Measurements from ENCODE around the gene PAFAH2.
"Not testable (repeated sequence)": the region's sequence is repeated elsewhere in the genome, so short reads cannot be mapped to it uniquely, and the experiment has no call there.

Gene PAFAH2

DNA sequence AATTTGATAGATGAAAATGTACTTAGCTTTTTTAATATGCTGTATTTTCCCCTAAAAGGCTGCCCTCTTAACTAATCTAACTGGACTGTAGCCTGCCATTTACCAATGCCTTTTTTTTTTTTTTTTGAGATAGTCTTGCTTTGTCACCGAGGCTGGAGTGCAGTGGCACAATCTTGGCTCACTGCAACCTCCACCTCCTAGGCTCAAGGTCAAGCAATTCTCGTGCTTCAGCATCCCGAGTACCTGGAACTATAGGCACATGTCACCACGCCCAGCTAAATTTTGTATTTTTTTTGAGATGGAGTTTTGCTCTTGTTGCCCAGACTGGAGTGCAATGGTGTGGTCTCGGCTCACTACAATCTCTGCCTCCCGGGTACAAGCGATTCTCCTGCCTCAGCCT is 18.7 kb downstream of the PAFAH2 start:
- no peak for DNase-seq (ENCODE audit: low read depth)

DNA sequence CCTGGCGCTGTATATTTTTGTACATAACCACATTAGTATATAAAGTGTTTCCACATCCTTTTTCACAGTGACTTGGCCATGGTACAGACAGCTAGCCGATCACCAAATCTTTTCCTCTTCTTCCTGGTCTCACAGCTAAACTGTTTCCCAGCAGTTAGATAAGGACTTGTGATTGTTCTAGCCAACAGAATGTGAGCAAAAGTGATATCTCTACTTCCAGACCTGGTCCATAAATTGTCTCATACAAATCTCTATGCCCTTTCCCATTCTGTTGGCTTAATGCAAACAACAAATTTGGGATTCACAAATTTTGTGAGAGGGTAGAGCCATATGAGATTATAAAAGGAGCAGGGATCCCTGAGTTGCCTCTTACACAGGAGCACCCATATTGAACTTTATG is 19.5 kb downstream of the PAFAH2 start:
- DNase-seq (ENCODE audit: low read depth): no peak

DNA sequence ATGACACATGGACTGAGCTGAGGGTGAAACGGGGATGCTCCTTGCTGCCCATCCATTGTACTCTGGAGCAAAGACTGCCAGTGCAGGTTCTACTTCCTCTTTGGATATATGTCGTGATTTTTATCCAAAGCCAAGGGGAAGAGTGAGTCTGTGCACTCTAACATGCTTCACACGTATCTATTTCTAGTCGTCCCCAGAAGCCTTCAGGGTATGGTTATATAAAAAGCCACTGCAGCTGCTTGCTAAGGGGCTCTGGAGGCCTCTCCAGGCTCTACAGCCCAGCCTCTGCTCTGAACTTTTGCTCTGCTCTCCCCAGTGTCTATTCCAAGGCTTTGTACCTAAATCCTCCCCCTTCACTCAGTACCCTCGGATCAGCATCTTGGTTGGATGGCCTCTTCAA is 20.1 kb downstream of the PAFAH2 start:
- no peak for DNase-seq (ENCODE audit: low read depth)

DNA sequence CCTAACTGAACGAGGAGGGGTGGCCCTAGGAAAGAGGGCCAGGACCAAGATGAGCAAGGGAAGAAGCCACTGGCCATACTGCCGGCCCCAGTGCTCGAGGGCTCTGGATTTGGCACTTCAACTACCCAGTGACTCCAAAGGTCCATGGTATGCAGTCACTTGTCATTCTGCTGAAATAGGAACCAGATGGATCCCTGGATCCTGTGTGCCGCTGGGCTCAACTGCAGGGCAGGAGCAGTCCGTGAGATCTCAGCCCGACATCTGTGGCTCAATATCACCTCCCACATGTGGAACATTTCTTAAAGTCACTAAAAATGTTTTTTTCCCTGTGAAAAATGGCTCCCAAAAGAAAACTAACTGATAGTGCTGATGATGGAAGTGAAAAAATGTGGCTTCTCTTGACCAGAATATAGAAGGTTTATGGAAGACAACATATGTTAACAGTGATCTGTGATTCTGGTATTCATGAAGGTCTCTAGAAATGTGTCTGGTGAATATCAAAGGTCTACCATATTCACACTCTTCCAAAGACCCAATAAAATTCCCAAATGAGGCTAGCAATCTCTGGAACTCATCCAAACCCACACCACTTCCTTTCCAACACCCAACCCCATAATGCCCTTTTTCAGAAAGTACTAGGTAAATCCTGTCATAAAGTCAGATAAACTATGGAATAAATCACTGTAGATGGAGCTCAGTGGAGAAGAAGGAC is 24.1 kb downstream of the PAFAH2 start:
- DNase-seq (ENCODE audit: low read depth): no peak

DNA sequence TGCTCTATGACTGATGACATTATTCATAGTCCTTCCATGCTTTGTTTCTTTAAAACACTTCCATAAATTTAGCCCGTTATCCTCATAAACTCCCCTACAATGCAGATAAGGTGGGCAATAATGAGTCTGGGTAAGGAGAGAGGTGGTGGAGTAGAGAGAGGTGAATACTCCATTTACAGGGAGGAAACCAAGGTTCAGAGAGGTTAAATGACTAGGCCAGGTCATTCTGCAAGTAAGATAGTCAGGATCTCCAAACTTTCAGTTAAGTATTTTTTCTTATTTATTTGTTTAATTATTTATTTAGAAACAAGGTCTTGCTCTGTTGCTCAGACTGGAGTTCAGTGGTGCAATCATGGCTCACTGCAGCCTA is 26.1 kb downstream of the PAFAH2 start:
- no peak for DNase-seq (ENCODE audit: low read depth)

DNA sequence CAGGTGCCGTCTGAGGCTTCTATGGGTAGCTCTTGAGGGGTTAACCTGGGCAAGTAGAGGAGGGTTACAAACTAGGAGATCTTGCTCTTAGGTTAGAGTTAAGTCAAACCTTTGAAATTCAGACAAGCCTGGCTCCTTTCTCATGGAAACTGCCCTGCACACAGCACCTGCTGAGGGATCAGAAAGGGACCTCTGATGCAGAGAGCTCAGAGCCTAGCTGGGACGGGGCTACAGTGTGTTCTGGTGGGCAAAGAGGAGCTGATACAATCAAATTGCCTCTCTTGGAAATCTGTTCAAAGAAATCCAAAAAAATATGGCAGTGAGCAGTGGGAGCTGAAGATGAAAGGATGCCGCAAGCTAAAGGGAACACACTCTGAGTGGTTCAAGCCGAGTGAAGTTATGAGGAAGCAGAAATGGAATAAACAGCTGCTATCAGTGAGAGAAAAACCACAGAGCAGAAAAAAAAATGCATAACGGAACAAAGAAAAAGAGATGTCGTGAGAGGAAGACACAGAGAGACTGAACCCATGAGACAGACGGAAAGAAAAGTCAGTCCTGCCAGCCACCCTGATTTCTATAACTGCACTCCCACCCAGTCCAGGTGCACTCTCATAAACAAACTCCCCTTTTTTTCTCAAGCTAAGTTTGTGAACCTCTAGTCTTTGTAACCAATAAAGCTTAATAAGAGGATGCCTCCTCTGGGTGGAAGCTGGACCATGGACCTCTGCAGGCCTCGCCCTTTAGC is 26.6 kb downstream of the PAFAH2 start:
- DNase-seq (ENCODE audit: low read depth): no peak

DNA sequence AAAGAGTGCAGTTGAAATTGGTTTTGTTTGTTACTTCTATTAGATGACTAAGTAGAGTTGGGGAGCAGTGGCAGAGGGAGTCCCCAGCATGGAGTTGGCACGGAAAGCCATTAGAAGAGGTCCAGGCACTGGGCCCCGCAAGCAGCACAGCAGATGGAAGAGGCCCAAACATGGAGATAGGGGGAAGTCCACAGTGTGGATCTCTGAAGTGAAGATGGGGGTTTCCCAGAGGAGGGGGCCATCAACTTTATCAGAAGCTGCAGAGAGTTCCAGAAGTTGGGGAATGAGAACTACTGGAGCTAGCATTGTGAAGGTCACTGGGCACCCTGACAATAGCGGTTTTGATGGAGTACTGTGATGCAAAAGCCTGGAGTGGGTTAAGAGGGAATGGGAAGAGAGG is 30.6 kb downstream of the PAFAH2 start:
- DNase-seq (ENCODE audit: low read depth): no peak

DNA sequence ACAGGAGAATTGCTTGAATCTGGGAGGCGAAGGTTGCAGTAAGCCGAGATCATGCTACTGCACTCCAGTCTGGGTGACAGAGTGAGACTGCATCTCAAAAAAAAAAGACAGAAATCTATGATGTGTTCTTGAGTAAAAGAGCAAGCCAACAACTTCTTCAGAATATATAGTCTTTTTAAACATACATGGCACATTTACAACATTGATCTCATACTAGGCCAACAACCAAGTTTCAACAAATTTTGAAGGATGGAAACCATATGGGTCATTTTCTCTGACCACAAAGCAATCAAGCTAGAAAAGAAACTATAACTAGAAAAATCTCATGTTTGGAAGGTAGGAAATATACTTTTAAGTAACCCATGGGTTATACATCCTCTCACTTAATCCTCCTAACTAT is 38.3 kb downstream of the PAFAH2 start:
- no peak for DNase-seq (ENCODE audit: low read depth)

DNA sequence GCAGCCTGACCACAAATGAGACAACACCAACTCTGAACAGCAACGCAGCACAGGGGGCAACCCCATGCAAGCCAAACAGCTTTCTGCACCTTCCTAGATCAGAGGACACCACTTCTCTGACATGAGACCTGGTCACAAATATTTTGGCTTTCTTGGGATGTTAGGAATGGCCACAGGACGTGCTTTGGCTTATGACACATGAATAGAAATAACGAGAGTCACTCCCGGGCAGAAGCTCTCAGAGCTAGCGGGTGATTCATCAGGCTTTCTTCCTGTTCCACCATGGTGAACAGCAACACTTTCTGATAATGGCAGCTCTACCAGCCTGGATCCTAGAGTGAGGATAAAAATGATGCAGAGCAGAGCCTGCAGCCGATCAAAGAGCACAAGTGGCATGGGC is 39.4 kb downstream of the PAFAH2 start:
- no peak for DNase-seq (ENCODE audit: low read depth)

DNA sequence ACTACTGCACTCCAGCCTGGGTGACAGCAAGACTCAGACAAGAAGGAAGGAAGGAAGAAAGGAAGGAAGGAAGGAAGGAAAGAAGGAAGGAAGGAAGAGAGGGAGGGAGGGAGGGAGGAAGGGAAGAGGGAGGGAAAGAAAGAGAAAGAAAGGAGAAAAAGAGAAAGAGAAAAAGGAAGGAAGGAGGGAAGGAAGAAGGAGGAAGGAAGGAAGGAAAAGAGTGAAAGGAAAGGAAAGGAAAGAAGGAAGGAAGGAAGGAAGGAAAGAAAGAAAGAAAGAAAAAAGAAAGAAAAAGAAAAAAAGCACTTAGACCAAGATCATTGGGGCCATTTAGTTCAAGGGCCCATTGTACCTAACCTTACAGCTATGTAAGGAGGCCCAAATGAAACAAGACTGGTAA is 42.3 kb downstream of the PAFAH2 start:
- no peak for DNase-seq (ENCODE audit: low read depth)

DNA sequence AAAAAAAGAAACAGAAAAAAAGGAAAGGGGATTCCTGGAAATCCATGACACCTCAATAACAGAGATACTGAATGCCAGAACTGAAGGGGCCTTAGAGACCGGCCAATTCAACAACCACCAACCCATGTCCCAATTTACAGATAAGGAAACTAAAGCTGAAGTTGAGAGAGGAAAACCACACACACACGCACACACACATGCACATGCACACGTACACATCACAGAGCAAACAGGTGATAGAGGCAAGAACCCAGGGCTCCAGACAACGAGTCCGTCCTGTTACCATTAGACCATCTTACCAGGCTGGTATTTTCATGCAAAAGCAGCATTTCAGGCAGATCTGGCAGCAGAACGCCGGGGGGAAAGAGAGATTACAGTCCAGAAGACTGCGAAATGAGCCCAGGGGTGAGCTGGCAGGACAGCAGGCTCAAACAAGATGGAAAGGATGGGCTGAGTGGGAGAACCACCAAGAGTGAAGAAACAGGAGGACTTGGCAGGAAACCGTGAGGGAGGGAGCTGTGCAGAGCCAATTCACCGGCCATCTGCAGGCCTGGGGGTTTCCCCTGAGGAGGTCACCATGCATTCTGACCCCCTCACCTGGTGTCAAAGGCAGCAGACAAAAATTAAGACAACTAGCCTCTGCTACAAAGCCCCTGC is 43.5 kb downstream of the PAFAH2 start:
- DNase-seq (ENCODE audit: low read depth): no peak

DNA sequence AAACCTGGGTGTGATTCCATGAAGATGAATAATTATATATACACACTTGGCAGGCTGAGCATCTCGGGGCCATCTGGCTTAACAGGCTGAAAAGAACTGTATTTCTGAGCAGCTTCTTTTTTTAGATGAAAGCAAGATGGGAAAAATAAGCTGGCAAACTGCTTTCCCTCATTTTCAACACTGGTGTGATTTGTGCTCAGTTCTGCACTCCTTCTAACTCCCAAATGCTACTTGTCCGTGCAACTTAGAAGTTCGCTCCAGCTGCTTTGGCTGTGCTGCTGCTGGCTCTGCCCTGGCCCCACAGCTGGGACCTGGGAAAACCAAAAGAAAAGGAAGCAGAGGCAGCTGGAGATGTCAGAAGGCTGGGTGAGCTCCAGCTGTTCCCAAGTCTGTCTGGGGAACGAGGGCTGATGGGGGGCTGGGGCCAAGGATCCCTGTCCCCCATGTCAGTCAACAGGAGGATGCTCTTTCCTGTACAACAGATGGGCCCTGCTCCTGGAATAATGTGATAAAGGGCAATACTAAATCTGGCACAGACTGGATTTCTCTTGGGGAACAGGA is 44.9 kb downstream of the PAFAH2 start:
- DNase-seq (ENCODE audit: low read depth): no peak

DNA sequence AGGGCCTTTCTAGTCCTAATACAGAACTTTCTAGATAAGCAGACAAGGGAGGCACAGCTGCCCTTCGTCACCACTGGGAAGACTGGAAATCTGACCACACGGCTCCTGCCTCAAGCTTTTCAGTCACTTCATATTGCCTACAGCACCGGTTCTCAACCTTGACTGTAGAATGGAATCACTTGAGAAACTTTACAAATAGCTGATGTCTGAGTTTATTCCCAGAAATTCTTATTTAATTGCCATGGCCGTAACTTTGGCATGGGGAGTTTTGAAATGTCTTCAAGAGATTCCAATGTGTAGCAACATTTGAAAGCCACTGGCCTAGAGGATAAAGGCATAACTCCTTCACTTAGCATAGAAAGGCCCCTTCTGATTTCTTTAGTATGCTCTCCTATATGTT is 49.2 kb downstream of the PAFAH2 start:
- no peak for DNase-seq (ENCODE audit: low read depth)

DNA sequence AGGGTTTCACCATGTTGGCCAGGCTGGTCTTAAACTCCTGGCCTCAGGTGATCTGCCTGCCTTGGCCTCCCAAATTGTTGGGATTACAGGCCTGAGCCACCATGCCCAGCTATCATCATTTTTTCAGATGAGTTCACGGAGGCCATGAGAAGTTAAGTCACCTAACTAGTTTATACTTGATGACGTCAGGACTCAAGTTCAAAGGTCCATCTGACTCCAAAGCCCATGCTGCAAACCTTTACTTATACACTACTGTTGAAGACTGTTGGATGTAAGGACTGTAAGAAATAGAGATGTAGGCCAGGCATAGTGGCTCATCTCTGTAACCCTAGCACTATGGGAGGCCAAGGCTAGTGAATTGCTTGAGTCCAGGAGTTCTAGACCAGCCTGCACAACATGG is 50.8 kb downstream of the PAFAH2 start:
- DNase-seq (ENCODE audit: low read depth): no peak

DNA sequence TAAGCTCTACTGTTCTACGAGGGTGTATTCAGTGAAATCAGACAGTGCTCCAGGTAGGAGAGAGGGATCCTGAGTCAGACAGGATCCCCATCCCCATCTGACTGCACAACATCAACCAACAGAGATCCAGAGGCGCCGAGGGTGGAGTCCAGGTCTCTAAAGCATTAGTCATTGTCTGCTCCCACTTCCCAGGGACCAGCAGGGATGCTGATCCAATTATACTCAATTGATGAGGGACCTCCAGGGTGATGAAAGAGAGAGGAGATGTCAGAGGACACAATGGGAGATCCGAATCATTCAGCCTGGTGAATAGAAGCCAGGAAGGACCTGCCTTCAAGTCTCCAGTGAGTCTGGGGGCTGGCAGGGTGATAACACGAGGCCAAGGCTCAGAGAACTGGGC is 52.1 kb downstream of the PAFAH2 start:
- DNase-seq (ENCODE audit: low read depth): no peak

DNA sequence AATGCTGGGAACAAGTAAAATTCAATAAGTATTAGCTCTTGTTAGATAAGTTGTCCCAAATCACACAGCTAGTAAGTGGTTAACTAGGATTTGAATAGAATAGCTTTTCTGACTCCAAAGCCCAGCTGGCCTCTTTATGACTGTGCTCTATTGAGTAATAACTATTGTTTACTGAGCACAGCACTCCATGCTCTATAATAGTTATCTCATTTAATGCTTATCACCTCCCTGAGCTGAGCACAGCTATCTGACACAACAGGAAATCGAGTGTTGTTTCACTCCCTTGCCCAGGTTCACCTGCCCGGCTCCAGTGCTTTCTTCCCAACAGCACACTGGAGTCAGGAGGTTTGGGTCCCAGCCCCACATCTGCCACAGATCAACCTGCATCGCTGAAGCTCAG is 52.9 kb downstream of the PAFAH2 start:
- no peak for DNase-seq (ENCODE audit: low read depth)

DNA sequence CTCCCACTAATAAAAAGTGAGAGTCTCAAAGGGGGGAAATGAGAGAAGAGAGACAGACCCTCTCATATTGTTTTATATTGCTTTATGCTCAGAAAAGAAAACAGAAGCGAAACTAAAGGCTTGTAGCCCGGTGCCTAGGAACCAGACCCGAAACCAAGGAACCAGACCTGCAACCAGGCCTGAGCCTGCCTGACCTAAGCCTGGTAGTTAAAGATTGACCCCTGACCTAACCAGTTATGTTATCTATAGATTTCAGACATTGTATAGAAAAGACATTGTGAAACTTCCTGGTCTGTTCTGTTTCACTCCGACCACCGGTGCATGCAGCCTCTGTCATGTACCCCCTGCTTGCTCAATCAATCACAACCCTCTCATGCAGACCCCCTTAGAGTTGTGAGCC is 54.4 kb downstream of the PAFAH2 start:
- not testable (repeated sequence) for DNase-seq (ENCODE audit: low read depth)

DNA sequence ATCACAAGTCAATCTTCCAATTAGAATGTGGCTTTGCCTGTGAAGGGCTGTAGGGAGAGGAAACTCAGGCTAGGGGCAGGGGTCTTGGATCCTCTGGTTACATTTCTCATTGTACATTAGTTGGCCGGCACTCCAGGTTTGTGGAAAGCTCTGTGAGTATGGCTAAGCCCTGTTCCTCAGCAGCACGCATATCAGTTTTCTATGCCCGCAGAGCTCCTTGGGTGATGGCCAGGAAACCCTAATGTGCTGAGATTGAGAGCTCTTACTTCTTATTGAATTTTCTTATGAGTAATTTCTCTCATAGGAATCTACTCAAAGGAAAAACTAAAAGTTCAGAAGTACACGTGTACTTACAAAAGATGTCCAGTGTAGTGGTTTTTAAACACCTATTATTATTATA is 60.9 kb downstream of the PAFAH2 start:
- DNase-seq (ENCODE audit: low read depth): no peak

DNA sequence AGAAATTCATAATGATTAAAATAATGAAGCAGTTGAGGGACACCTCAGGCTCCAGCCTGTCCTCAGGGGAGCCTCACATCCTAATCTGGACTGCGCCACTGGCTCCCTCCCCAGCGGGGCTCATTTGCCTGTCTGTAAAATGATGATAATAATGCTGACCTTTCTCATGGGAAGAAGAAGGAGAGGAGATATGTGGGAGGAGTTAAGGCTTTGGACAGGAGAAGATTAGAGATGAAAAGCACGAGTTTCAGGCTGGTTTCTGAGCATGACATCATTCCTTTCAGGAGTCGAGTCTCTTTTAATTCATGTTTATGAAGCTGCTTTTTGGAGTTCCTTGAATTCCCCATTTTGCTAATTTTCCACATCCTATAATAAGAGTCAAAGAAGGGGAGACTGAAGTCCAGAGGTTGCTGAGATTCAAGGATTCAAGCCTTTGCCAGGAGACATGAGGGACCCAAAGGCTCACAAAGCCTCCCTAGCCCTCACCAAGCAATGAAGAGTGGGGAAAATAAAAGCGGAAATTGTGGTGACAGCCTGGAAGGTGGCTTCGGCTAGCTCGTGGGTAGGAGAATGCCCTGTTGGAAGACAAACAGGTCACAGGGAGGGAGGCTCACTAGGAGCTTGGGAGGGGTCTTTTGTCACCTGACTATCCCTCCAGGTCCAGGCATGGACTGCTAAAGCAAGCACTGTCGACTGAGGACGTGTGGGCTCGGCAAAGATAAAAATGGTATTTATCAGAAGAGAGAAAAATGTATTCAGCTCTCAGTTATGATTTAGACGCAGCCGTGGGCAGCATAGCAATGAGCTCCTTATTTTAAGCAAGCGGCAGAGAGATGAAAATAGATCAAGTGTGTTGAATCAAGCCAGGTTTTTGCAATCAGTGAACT is 64.1 kb downstream of the PAFAH2 start:
- DNase-seq (ENCODE audit: low read depth): no peak

DNA sequence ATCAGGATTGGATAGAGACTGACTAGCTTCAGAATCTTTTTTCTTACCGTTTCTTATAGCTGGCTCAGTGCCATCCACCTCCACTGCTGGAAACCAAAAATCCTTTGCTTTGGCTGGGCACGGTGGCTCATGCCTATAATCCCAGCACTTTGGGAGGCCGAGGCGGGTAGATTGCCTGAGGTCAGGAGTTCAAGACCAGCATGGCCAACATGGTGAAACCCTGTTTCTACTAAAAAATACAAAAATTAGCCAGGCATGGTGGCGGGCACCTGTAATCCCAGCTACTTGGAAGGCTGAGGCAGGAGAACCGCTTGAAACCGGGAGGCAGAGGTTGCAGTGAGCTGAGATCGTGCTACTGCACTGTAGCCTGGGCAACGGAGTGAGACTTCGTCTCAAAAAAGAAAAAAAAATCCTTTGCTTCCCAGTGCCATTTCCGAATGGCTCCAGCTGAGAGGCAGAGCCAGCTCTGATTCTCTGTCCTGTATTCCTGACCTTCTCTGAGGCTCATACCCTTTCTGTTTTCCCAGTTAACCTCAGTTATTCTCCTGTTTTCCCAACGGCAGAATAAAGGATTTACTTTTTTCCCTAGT is 65.0 kb downstream of the PAFAH2 start:
- DNase-seq (ENCODE audit: low read depth): not testable (repeated sequence)

DNA sequence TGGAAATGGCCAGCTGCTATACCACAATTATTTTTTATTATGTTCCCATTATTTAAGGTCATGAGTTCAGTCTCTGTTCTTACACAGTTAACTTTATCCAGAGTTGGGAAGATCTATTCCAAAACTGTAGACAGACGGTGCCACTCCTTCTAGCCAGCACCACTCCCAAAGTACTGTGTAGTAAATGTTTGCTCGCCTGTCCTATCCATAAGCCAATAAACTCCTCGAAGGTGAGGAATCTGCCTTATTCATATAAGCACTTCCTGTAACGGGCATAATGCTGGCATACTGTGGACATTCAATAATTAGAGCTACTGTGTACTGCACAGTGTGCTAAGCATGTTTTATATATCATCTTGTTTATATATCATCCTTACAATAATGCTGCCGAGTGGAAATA is 65.5 kb downstream of the PAFAH2 start:
- DNase-seq (ENCODE audit: low read depth): no peak

DNA sequence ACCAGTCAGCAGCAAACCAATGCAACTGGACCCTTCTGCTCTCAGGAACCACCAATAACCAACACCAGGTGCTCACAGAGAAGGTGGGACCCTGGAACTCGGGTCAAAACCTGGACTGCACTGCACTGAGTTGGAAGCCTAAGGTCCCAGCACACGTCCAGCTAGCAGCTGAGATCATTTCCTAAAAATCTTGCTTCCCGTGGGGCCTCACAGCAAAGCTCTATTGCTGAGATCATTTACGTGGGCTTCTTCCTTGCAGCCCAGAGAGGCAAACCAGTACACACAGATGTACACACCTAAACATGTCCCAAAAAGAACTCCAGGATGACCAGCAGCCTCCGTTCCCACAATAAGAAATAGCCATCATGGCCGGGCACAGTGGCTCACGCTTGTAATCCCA is 68.8 kb downstream of the PAFAH2 start:
- DNase-seq (ENCODE audit: low read depth): no peak
